ENCODE data around the gene KCNH8.

KCNH8 gene

GRCh38 chr3:19295208-19295607, 146.9 kb downstream of the KCNH8 start:
- DNase-seq (ENCODE audit: low spot score in 2 of 2): no peak
- in situ Hi-C loops (cut with MboI; ENCODE audit: low sequenced_read_pairs): no loop called here
- Histone ChIP-seq H3K36me3 (replicated peaks) (no peaks in the 10 kb centered on the region), H3K4me3 (no peak overlapping the region), H3K9me3 (no peaks in the 10 kb centered on the region), H3K4me1 (no peaks in the 10 kb centered on the region), H3K27me3 (ENCODE audit: low read depth) (no peaks in the 10 kb centered on the region)

GRCh38 chr3:19331931-19332330, 183.6 kb downstream of the KCNH8 start:
- in situ Hi-C loops (cut with MboI; ENCODE audit: low sequenced_read_pairs): loop anchor here (25.0 kb wide), 1 partner anchor 530 kb away; no protein-coding TSS in a partner anchor
- Histone ChIP-seq H3K4me1 (peaks cover 15% of the 10 kb centered on the region), H3K9me3 (no peaks in the 10 kb centered on the region), H3K27me3 (ENCODE audit: low read depth) (no peaks in the 10 kb centered on the region), H3K4me3 (no peak overlapping the region), H3K36me3 (replicated peaks) (no peaks in the 10 kb centered on the region)
- no peak for DNase-seq (ENCODE audit: low spot score in 2 of 2)

- no peak for DNase-seq (ENCODE audit: low spot score in 2 of 2)
- H3K27me3 ChIP-seq (ENCODE audit: low read depth): no peaks in the 10 kb centered on the region
Measured at GRCh38 chr3:19334120-19334519, 185.8 kb downstream of the KCNH8 start.

GRCh38 chr3:19338769-19339168, 190.5 kb downstream of the KCNH8 start:
- no peaks in the 10 kb centered on the region for H3K9me3 ChIP-seq
- in situ Hi-C loops (cut with MboI; ENCODE audit: low sequenced_read_pairs): loop anchor here (25.0 kb wide), 1 partner anchor 524 kb away; no protein-coding TSS in a partner anchor
- H3K4me3 ChIP-seq: no peak overlapping the region
- H3K4me1 ChIP-seq: no peaks in the 10 kb centered on the region
- no peaks in the 10 kb centered on the region for H3K36me3 ChIP-seq (replicated peaks)
- no peak for DNase-seq (ENCODE audit: low spot score in 2 of 2)
- no peaks in the 10 kb centered on the region for H3K27me3 ChIP-seq (ENCODE audit: low read depth)

More at GRCh38 chr3:19334120-19334519, 185.8 kb downstream of the KCNH8 start:
- Histone ChIP-seq H3K9me3 (no peaks in the 10 kb centered on the region), H3K4me3 (no peak overlapping the region), H3K4me1 (peaks cover 15% of the 10 kb centered on the region), H3K36me3 (replicated peaks) (no peaks in the 10 kb centered on the region)
- in situ Hi-C loops (cut with MboI; ENCODE audit: low sequenced_read_pairs): loop anchor here (25.0 kb wide), 1 partner anchor 528 kb away; no protein-coding TSS in a partner anchor

GRCh38 chr3:19342389-19342788, 194.1 kb downstream of the KCNH8 start:
- Histone ChIP-seq H3K27me3 (ENCODE audit: low read depth) (no peaks in the 10 kb centered on the region), H3K9me3 (no peaks in the 10 kb centered on the region), H3K4me1 (peaks cover 5% of the 10 kb centered on the region; the same call in 1 of the 2 replicates), H3K36me3 (replicated peaks) (no peaks in the 10 kb centered on the region), H3K4me3 (no peak overlapping the region)
- no peak for DNase-seq (ENCODE audit: low spot score in 2 of 2)
- in situ Hi-C loops (cut with MboI; ENCODE audit: low sequenced_read_pairs): loop anchor here (25.0 kb wide), 1 partner anchor 520 kb away; no protein-coding TSS in a partner anchor

- H3K9me3 ChIP-seq: no peaks in the 10 kb centered on the region
- no peak for DNase-seq (ENCODE audit: low spot score in 2 of 2)
- no peaks in the 10 kb centered on the region for H3K27me3 ChIP-seq (ENCODE audit: low read depth)
- H3K36me3 ChIP-seq (replicated peaks): no peaks in the 10 kb centered on the region
- peaks cover 10% of the 10 kb centered on the region for H3K4me1 ChIP-seq
- in situ Hi-C loops (cut with MboI; ENCODE audit: low sequenced_read_pairs): loop anchor here (25.0 kb wide), 1 partner anchor 516 kb away; no protein-coding TSS in a partner anchor
- H3K4me3 ChIP-seq: no peak overlapping the region
Measured at GRCh38 chr3:19346759-19347158, 198.4 kb downstream of the KCNH8 start.

GRCh38 chr3:19347671-19348070, 199.4 kb downstream of the KCNH8 start:
- H3K4me3 ChIP-seq: no peak overlapping the region
- no peaks in the 10 kb centered on the region for H3K9me3 ChIP-seq
- DNase-seq (ENCODE audit: low spot score in 2 of 2): peak in 1 of 2 experiments; percentile 11
- H3K27me3 ChIP-seq (ENCODE audit: low read depth): no peaks in the 10 kb centered on the region
- in situ Hi-C loops (cut with MboI; ENCODE audit: low sequenced_read_pairs): loop anchor here (25.0 kb wide), 1 partner anchor 515 kb away; no protein-coding TSS in a partner anchor
- H3K4me1 ChIP-seq: peaks cover 10% of the 10 kb centered on the region
- no peaks in the 10 kb centered on the region for H3K36me3 ChIP-seq (replicated peaks)

GRCh38 chr3:19348500-19348899, 200.2 kb downstream of the KCNH8 start:
- no peaks in the 10 kb centered on the region for H3K9me3 ChIP-seq
- DNase-seq (ENCODE audit: low spot score in 2 of 2): no peak
- H3K4me1 ChIP-seq: peaks cover 10% of the 10 kb centered on the region
- no peak overlapping the region for H3K4me3 ChIP-seq
- no peaks in the 10 kb centered on the region for H3K27me3 ChIP-seq (ENCODE audit: low read depth)
- in situ Hi-C loops (cut with MboI; ENCODE audit: low sequenced_read_pairs): loop anchor here (25.0 kb wide), 1 partner anchor 514 kb away; no protein-coding TSS in a partner anchor
- no peaks in the 10 kb centered on the region for H3K36me3 ChIP-seq (replicated peaks)

- DNase-seq (ENCODE audit: low spot score in 2 of 2): peak; percentile 15 to 41
- Histone ChIP-seq H3K9me3 (no peaks in the 10 kb centered on the region), H3K4me1 (peaks cover 10% of the 10 kb centered on the region), H3K4me3 (no peak overlapping the region), H3K27me3 (ENCODE audit: low read depth) (no peaks in the 10 kb centered on the region), H3K36me3 (replicated peaks) (no peaks in the 10 kb centered on the region)
- in situ Hi-C loops (cut with MboI; ENCODE audit: low sequenced_read_pairs): loop anchor here (25.0 kb wide), 1 partner anchor 513 kb away; no protein-coding TSS in a partner anchor
Measured at GRCh38 chr3:19348941-19349564, 200.7 kb downstream of the KCNH8 start.

- Histone ChIP-seq H3K9me3 (no peaks in the 10 kb centered on the region), H3K4me1 (no peaks in the 10 kb centered on the region), H3K36me3 (replicated peaks) (no peaks in the 10 kb centered on the region), H3K27me3 (ENCODE audit: low read depth) (no peaks in the 10 kb centered on the region), H3K4me3 (no peak overlapping the region)
- DNase-seq (ENCODE audit: low spot score in 2 of 2): peak in 1 of 2 experiments; percentile 0
- in situ Hi-C loops (cut with MboI; ENCODE audit: low sequenced_read_pairs): no loop called here
Measured at GRCh38 chr3:19357947-19358346, 209.6 kb downstream of the KCNH8 start.

- no peaks in the 10 kb centered on the region for H3K27me3 ChIP-seq (ENCODE audit: low read depth)
- no peaks in the 10 kb centered on the region for H3K36me3 ChIP-seq (replicated peaks)
- no peaks in the 10 kb centered on the region for H3K9me3 ChIP-seq
- in situ Hi-C loops (cut with MboI; ENCODE audit: low sequenced_read_pairs): no loop called here
- no peak for DNase-seq (ENCODE audit: low spot score in 2 of 2)
- no peak overlapping the region for H3K4me3 ChIP-seq
- peaks cover 6% of the 10 kb centered on the region for H3K4me1 ChIP-seq
Measured at GRCh38 chr3:19363071-19363470, 214.8 kb downstream of the KCNH8 start.

- Histone ChIP-seq H3K27me3 (ENCODE audit: low read depth) (no peaks in the 10 kb centered on the region), H3K36me3 (replicated peaks) (no peaks in the 10 kb centered on the region), H3K4me3 (no peak overlapping the region), H3K9me3 (no peaks in the 10 kb centered on the region), H3K4me1 (peaks cover 6% of the 10 kb centered on the region)
- DNase-seq (ENCODE audit: low spot score in 2 of 2): peak in 1 of 2 experiments; percentile 35
- in situ Hi-C loops (cut with MboI; ENCODE audit: low sequenced_read_pairs): no loop called here
Measured at GRCh38 chr3:19364148-19364547, 215.8 kb downstream of the KCNH8 start.

- no peaks in the 10 kb centered on the region for H3K9me3 ChIP-seq
- H3K4me1 ChIP-seq: peaks cover 6% of the 10 kb centered on the region
- no peak overlapping the region for H3K4me3 ChIP-seq
- DNase-seq (ENCODE audit: low spot score in 2 of 2): peak in 1 of 2 experiments; percentile 0
- no peaks in the 10 kb centered on the region for H3K27me3 ChIP-seq (ENCODE audit: low read depth)
- no peaks in the 10 kb centered on the region for H3K36me3 ChIP-seq (replicated peaks)
- in situ Hi-C loops (cut with MboI; ENCODE audit: low sequenced_read_pairs): no loop called here
Measured at GRCh38 chr3:19365471-19365870, 217.2 kb downstream of the KCNH8 start.

- in situ Hi-C loops (cut with MboI; ENCODE audit: low sequenced_read_pairs): no loop called here
- Histone ChIP-seq H3K9me3 (no peaks in the 10 kb centered on the region), H3K36me3 (replicated peaks) (no peaks in the 10 kb centered on the region), H3K27me3 (ENCODE audit: low read depth) (no peaks in the 10 kb centered on the region), H3K4me1 (no peaks in the 10 kb centered on the region), H3K4me3 (no peak overlapping the region)
- DNase-seq (ENCODE audit: low spot score in 2 of 2): no peak
Measured at GRCh38 chr3:19384868-19385267, 236.6 kb downstream of the KCNH8 start.
